Measurements from ENCODE around the gene CLTA. TPM values are rescaled to one million over a fixed set of nuclear protein-coding genes. Genes with fewer than 3 reads are reported as not detected.

CLTA gene
- total RNA-seq, 2 donors from 2014 or later: 221 to 240 TPM

- Mint-ChIP-seq H3K4me1 (peaks cover 27% of the 10 kb centered on the region), H3K36me3 (ENCODE audit: low read depth) (peaks cover 27% of the 10 kb centered on the region), H3K27ac (peak overlapping the region; percentile 72), H3K9me3 (peaks cover 14% of the 10 kb centered on the region), H3K4me3 (no peak overlapping the region), H3K27me3 (ENCODE audit: insufficient read depth) (peaks cover 2% of the 10 kb centered on the region)
- TF ChIP-seq, protein P1, sequence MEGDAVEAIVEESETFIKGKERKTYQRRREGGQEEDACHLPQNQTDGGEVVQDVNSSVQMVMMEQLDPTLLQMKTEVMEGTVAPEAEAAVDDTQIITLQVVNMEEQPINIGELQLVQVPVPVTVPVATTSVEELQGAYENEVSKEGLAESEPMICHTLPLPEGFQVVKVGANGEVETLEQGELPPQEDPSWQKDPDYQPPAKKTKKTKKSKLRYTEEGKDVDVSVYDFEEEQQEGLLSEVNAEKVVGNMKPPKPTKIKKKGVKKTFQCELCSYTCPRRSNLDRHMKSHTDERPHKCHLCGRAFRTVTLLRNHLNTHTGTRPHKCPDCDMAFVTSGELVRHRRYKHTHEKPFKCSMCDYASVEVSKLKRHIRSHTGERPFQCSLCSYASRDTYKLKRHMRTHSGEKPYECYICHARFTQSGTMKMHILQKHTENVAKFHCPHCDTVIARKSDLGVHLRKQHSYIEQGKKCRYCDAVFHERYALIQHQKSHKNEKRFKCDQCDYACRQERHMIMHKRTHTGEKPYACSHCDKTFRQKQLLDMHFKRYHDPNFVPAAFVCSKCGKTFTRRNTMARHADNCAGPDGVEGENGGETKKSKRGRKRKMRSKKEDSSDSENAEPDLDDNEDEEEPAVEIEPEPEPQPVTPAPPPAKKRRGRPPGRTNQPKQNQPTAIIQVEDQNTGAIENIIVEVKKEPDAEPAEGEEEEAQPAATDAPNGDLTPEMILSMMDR (conservative IDR thresholded peaks at IDR 0.05): no peak
- Histone ChIP-seq H3K4me1 (ENCODE audit: control insufficient read depth, insufficient read depth, low read length) (peaks cover 14% of the 10 kb centered on the region), H3K4me3 (ENCODE audit: low read length) (no peak overlapping the region), H3K27ac (ENCODE audit: low read depth, low read length) (peak overlapping the region; percentile 6), H3K9ac (ENCODE audit: extremely low read depth, low read length, poor library complexity, severe bottlenecking) (no peak overlapping the region), H3K9me3 (ENCODE audit: control insufficient read depth, low read length) (peaks cover 18% of the 10 kb centered on the region), H3K27me3 (ENCODE audit: control insufficient read depth, insufficient read depth, low read length, poor library complexity, severe bottlenecking) (no peaks in the 10 kb centered on the region), H3K36me3 (ENCODE audit: control insufficient read depth, insufficient read depth, low read length) (peaks cover 20% of the 10 kb centered on the region)
- whole genome bisulfite sequencing, 2 experiments (ENCODE audit: insufficient coverage in 1 of 2, insufficient read length in 1 of 2): 84 to 90% methylated on average over 13 to 17 of the region's 17 CpGs
- DNase-seq: peak; percentile 61
Measured at GRCh38 chr9:36162211-36162738, 28.4 kb upstream of the CLTA start.

- H3K27me3 Mint-ChIP-seq (ENCODE audit: insufficient read depth): peaks cover 5% of the 10 kb centered on the region
- H3K4me1 ChIP-seq (ENCODE audit: control insufficient read depth, insufficient read depth, low read length): peaks cover 14% of the 10 kb centered on the region
- H3K9me3 ChIP-seq (ENCODE audit: control insufficient read depth, low read length): peaks cover 9% of the 10 kb centered on the region
- peak; percentile 94 for DNase-seq
- peaks cover 4% of the 10 kb centered on the region for H3K9me3 Mint-ChIP-seq
- TF ChIP-seq, protein P1 (conservative IDR thresholded peaks at IDR 0.05): no peak
- H3K27ac ChIP-seq (ENCODE audit: low read depth, low read length): peak overlapping the region; percentile 77
- peaks cover 21% of the 10 kb centered on the region for H3K36me3 Mint-ChIP-seq (ENCODE audit: low read depth)
- WGBS, 2 experiments (ENCODE audit: insufficient coverage in 1 of 2, insufficient read length in 1 of 2): 51 to 71% methylated on average over 1 to 8 of the region's 9 CpGs
- no peak overlapping the region for H3K4me3 Mint-ChIP-seq
- no peaks in the 10 kb centered on the region for H3K27me3 ChIP-seq (ENCODE audit: control insufficient read depth, insufficient read depth, low read length, poor library complexity, severe bottlenecking)
- H3K4me3 ChIP-seq (ENCODE audit: low read length): no peak overlapping the region
- H3K4me1 Mint-ChIP-seq: peaks cover 27% of the 10 kb centered on the region
- peak overlapping the region; percentile 97 for H3K27ac Mint-ChIP-seq
- H3K36me3 ChIP-seq (ENCODE audit: control insufficient read depth, insufficient read depth, low read length): peaks cover 16% of the 10 kb centered on the region
- H3K9ac ChIP-seq (ENCODE audit: extremely low read depth, low read length, poor library complexity, severe bottlenecking): no peak overlapping the region
Measured at GRCh38 chr9:36163049-36163785, 27.5 kb upstream of the CLTA start.

GRCh38 chr9:36163786-36164170, 26.9 kb upstream of the CLTA start:
- Mint-ChIP-seq H3K36me3 (ENCODE audit: low read depth) (peaks cover 16% of the 10 kb centered on the region), H3K4me3 (no peak overlapping the region), H3K27ac (peak overlapping the region; percentile 9), H3K4me1 (peaks cover 27% of the 10 kb centered on the region), H3K9me3 (no peaks in the 10 kb centered on the region), H3K27me3 (ENCODE audit: insufficient read depth) (peaks cover 5% of the 10 kb centered on the region)
- peak; percentile 58 for DNase-seq
- TF ChIP-seq, protein P1 (conservative IDR thresholded peaks at IDR 0.05): no peak
- Histone ChIP-seq H3K27me3 (ENCODE audit: control insufficient read depth, insufficient read depth, low read length, poor library complexity, severe bottlenecking) (no peaks in the 10 kb centered on the region), H3K36me3 (ENCODE audit: control insufficient read depth, insufficient read depth, low read length) (peaks cover 12% of the 10 kb centered on the region), H3K27ac (ENCODE audit: low read depth, low read length) (peak overlapping the region; percentile 77), H3K4me1 (ENCODE audit: control insufficient read depth, insufficient read depth, low read length) (peaks cover 14% of the 10 kb centered on the region), H3K4me3 (ENCODE audit: low read length) (no peak overlapping the region), H3K9ac (ENCODE audit: extremely low read depth, low read length, poor library complexity, severe bottlenecking) (no peak overlapping the region), H3K9me3 (ENCODE audit: control insufficient read depth, low read length) (peaks cover 5% of the 10 kb centered on the region)
- 80 to 89% methylated on average over 2 to 4 of the region's 4 CpGs for WGBS, 2 experiments (ENCODE audit: insufficient coverage in 1 of 2, insufficient read length in 1 of 2)

Measured in endodermal cell (in vitro differentiated cells).